Esophagus mucosa (tissue), 1 donor: ENCODE data around the gene LIG1. TPM values are rescaled to one million over a fixed set of nuclear protein-coding genes. Genes with fewer than 3 reads are reported as not detected.

ENCODE experiments used
- ATAC-seq: fragments of 200-7000 bp; cut with Tn5 transposase; one replicate; pipeline ENCODE4 v1.9.1; 2020
- total RNA-seq: library from RNA; stranded (reverse); gene quantifications from one replicate; pipeline ENCODE4 v1.2.4, GENCODE V29; 2023
- donor health status: DM: yes; HTN: yes; CAD: no.

Gene LIG1
- total RNA-seq, 1 donor from 2014 or later: 25.2 TPM

GRCh38 chr19:48181505-48181904 is 11.4 kb upstream of the LIG1 start:
- no peak for ATAC-seq

DNA sequence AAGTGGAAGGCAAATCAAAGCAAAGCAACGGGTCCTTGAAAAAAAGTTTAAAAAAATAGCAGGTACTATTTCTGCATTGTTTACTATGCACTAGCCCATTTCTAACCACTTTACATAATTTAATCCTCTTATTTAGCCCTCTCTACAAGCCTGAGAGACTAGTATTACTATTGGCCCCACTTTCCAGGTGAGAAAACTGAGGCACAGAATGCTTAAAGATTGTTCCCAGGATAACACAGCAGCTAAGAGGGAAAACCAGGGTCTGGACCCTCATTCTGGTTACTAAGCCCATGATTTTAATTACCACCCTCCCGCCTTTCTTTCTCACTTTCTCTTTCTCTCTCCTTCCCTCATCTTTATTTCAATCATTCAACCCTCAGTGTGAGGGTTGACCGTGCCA is 6.1 kb upstream of the LIG1 start:
- no peak for ATAC-seq

- ATAC-seq: no peak
These were observed 5.4 kb upstream of the LIG1 start for GRCh38 chr19:48175578-48175977.

- ATAC-seq: no peak
These were observed 4.4 kb upstream of the LIG1 start for GRCh38 chr19:48174445-48175030.

DNA sequence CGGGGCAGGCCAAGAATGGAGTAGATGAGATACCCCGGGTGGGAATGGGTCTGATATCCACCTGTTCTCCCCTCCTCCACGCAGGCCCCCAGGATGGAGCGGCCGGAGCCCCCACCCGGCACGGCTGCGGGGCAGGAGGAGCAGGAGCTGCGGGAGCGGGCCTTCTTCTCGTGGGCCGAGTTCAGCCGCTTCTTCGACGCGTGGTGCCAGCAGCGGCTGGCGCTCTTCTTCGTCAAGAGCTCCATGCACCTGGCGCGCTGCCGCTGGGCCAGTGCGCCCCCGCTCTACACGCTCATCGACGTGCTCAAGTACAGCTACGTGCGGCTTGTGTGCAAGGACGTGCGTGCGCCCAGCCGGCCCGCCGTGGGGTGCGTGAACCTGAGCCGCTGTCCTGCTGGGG is 1.6 kb upstream of the LIG1 start:
- ATAC-seq: no peak

- peak; percentile 0 for ATAC-seq
These were observed 738 bp upstream of the LIG1 start for GRCh38 chr19:48170817-48171347.

GRCh38 chr19:48169578-48169938 is 586 bp downstream of the LIG1 start:
- peak; percentile 92 for ATAC-seq

GRCh38 chr19:48168689-48169088 is 1.5 kb downstream of the LIG1 start:
- no peak for ATAC-seq

DNA sequence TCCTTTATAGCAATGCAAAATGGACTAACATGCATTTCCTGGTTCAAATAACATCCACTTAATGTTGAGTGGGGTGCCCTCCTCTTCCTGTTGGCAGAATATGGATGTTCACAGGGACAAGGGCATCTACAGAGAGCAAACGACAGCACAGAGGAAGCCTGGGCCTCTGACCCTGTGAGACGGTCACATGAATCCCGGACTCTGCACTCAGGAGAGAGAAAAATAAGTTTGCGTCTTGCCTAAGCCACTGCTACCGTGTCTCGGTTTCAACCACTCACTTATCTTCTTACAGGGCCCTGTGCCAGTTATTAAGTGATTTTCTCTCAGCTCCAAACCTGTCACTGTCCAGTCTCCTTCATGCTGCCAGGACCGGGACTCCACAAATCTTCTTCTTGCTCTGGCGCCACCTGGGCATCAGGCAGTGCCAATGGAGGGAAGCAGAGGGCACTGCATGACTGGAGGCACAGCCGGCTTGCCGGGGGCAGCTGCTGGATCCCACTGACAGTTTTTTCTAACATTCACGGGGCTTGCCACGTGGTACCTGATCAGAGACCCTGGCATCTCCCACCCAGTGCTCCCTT is 11.8 kb downstream of the LIG1 start:
- no peak for ATAC-seq

- ATAC-seq: peak; percentile 21
These were observed 16.1 kb downstream of the LIG1 start for GRCh38 chr19:48154003-48154402.

DNA sequence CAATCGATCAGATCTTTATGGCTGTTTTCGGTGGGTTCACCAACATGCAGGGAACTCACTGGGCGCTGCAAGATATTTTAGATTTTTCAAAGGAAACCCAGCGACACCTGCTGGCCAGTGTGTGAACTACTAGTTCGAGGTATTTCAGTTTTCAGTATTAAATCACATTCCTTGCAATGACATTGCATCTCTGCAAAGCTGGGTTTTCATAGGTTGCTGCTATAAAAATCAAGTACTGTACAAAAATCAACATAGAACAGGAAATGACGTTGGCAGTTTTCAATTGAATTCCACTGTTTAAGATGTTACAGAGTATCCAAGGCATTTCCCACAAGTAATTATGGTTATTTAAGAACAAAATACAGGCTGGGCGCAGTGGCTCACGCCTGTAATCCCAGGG is 17.6 kb downstream of the LIG1 start:
- peak; percentile 58 for ATAC-seq

DNA sequence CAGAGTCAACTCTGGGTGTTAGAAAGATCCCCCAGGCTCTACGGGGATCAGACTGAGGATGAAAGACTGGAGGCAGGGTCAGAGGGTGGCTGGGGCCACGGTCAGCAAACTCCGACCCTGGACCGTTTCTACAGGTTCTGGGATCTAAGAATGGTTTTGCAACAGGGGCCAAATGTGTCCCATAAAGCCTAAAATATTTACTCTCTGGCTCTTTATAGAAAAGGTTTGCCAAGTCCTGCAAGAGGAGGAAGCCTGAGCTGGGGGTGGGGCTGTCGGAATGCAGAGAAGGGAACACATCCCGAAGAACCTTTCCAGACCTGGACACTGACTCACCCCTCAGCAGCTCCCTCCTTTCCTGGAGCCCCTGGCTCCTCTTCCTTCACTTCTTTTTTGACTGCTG is 20.7 kb downstream of the LIG1 start:
- no peak for ATAC-seq

DNA sequence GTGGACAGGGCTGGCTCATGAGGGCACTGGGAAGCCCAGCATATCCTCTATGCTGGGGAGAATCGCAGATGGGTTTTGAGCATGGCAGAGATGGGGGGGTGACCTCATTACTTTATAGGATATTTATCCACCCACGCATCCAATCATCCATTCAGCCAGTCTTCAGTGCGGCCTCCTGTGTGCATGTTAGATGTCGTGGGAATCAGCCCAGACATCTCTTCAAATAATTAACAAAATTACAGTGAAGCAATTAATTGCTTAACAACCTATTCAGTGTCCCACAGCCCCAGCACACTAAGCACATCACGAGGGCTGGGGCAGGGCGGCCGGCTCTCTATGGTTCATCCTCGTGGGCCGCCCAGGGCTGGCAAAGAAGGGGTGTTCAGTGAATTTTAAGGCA is 21.6 kb downstream of the LIG1 start:
- no peak for ATAC-seq

DNA sequence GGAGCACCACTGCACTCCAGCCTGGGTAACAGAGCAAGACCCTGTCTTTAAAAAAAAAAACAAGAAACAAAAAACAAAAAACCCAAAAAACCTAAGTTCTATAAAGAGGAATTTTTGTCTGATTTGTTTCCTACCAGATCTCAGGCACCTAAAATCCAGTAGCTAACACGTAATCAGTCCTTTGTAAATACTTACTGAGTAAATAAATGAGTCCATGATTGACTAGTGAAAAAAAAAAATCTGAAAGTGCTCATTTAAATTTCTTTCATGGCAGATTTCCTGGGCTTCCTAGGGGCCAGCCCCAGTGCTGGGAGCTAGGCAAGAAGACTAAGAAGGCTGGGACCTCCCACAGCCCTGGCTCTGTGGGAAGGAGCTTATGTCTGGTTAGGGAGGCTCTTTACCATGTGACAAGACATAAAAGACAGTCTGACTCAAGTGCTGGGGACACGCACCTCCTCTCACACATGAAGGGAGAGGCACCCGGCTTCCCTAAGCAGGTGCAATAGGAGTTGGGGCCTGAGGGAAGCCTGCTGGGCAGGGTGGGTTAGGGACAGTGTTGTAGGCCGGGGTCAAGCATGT is 22.5 kb downstream of the LIG1 start:
- no peak for ATAC-seq

DNA sequence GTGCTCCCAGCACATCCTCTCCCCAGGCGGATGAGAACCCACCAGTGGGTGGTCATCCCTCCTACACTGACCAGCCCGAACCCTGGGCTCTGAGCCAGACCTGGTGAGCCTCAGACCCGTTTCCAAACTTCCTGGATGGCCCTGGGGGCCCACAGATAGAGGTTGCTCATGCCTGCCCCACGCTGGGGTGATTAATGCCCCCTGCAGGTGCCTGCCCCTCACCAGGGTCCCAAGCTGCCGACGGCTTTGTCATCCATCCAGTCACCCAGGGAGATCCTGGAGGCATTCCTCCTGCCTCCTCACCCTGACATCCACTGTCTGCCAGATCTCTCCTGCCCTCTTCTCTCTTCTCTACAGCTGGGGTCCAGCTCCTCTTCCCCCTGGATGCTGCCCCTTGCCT is 31.1 kb downstream of the LIG1 start:
- ATAC-seq: no peak

DNA sequence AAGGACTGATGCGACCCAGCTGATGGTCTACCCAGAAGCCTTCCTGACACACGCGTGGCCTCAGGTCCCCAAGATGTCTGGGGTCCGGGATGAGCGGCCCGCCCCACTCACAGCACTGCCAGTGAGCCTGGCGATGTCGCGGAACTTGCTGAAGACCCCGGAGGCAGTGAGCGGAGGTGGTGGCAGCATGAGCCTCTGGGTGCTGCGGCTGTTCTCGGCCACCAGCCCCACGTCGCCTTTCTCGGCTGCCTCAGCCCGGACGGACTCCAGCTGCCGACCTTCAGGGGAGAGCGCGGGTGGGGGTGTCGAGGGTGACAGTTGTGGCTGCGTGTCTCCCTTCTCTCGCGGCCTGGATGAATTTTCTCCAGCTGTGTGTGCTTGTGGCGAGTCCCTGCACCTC is 32.7 kb downstream of the LIG1 start:
- no peak for ATAC-seq

DNA sequence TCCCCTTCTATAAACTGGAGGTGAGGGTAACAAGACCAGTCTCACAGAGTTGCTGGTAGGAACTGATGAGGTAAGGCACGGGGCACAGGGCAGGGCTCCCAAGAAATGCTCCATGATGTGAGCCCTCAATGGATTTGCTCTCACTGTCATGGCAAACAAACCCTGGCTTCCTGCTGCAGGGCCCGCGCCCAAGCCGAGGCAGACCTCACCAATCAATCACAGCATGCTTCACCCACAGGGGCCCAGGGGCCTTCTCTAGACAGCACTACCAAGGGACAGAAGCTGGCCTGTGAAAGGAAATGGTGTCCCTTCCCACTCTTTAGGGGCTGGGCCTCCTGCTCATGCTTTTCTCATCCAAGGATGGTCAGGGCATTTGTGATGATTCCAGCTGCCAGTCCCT is 33.6 kb downstream of the LIG1 start:
- no peak for ATAC-seq

GRCh38 chr19:48135411-48135810 is 34.7 kb downstream of the LIG1 start:
- ATAC-seq: no peak

- no peak for ATAC-seq
These were observed 37.0 kb downstream of the LIG1 start for GRCh38 chr19:48133094-48133493.

- ATAC-seq: no peak
These were observed 42.6 kb downstream of the LIG1 start for GRCh38 chr19:48127561-48127960.

GRCh38 chr19:48123907-48124651 is 46.1 kb downstream of the LIG1 start:
- ATAC-seq: peak; percentile 79

GRCh38 chr19:48122421-48122820 is 47.7 kb downstream of the LIG1 start:
- ATAC-seq: peak; percentile 36

GRCh38 chr19:48121909-48122371 is 48.2 kb downstream of the LIG1 start:
- ATAC-seq: peak; percentile 42

GRCh38 chr19:48121066-48121465 is 49.1 kb downstream of the LIG1 start:
- no peak for ATAC-seq
